GM19397 (cell line): ENCODE measurements around the gene HMCN2.

Experiments
- ATAC-seq: cut with Tn5 transposase; IDR thresholded peaks from one replicate; pipeline ENCODE4 v1.9.1; 2021; ENCODE audit warnings: mild to moderate bottlenecking, moderate library complexity; ENCODE audit not compliant: unreplicated experiment

HMCN2 gene

GRCh38 chr9:130341839-130342713, 76.5 kb downstream of the HMCN2 start:
- ATAC-seq, result no peak

DNA sequence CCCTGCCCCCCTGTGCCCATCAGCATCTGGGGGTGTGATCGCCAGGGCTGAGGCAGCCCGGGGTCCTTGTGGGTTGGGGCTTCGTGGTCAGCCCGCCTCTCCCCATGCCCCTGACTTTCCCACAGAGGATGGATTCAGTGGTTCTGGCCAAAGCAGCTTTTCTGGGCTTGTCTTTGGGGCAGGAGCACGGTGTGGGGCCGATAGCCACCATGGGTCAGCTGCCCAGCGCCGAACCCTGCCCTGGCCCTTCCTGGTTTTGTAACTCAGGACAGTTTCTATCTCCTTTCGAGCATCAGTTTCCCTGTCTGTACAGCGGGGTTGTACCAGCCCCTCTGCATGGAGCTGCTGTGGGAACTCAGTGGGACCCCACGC, 77.1 kb downstream of the HMCN2 start:
- ATAC-seq, result no peak

DNA sequence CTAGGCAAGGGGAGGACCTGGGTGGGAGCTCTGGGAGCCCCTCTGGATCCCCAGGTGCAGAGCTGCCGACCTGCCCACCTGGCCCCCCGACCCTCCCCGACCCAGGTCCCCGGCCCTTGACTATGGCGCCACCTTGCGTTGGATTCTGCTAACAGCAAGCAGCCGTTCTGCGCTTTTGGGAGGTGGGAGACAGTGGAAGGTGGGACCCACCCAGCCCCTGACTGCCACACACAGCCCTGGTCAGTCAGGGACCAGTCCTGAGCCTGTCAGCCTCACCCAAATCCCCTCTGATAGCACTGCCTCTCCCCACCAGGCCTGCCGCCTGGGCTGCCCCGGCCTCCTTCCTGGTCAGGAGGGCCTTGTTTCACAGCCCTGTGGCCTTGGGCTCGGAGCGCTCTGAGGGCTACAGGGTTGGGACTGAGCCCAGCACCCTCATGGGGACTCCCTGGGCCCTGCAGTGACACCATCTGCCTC, 77.9 kb downstream of the HMCN2 start:
- ATAC-seq, result no peak

DNA sequence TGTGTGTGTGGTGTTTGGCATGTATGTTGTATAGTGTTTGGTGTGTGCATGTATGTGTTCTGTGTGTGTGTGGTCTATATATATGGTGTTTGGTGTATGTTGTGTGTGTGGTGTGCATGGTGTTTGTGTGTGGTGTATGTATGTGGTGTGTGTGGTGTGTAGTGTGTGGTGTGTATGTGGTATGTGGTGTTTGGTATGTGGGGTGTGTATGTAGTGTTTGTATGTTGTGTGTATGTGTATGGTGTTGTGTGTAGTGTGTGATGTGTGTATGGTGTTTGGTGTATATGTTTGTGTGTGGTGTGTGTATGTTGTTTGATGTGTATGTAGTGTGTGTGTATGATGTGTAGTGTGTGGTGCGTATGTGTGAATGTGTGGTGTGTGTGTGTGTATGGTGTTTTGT, 78.8 kb downstream of the HMCN2 start:
- no peak for ATAC-seq

DNA sequence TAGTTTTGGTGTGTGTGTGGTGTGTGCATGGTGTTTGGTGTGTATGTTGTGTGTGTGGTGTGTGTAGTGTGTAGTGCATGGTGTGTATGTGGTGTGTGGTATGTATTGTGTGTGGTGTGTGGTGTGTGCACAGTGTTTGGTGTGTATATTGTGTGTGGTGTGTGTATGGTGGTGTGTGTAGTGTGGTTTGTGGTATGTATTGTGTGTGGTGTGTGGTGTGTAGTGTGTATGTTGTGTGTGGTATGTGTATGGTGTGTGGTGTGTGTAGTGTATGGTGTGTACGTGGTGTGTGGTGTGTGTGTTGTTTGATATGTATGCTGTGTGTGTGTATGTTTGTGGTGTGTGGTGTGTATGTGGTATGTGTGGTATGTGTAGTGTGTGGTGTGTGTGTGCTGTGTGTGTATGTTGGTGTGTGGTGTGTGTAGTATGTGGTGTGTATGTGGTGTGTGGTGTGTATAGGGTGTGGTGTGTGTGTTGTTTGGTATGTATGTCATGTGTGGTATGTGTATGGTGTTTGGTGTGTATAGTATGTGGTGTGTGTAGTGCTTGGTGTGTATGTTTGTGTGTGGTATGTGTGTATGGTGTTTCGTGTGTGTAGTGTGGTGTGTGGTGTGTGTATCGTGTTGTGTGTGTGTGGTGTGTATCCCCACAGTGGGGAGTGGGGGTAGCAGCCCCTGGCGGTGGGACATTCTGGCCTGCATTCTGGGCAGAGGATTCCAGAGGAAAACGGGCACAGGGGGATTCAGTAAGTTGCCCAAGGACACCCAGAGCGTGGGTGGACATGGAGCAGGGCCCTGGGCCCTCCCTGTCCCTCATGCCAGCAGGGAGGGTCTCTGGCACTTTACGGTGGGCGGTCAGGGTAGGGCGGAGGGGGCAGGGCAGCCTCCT, 79.7 kb downstream of the HMCN2 start:
- no peak for ATAC-seq

DNA sequence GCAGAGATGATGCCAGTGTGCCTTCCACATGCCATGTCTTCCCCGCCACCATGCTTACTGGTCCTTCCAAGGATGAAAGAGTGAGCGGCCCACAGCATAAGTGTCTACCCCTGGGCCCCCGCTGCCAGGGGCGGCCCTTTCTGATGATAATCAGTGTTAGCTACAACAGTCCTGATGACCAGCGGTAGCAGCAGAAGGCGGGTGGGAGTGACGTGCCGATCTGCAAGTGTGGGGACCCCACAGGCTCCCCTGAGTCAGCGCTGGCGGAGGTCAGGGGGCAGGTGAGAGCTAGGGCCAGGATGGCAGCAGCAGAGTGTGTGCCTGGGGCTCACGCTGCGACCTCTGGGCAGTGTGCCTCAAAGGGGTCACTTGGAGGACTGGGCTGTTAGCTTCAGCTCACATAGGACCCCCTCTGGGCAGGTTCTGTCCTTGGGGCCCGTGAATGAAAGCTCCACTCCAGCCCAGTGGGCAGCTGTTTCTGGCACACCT, 80.4 kb downstream of the HMCN2 start:
- ATAC-seq, result no peak

DNA sequence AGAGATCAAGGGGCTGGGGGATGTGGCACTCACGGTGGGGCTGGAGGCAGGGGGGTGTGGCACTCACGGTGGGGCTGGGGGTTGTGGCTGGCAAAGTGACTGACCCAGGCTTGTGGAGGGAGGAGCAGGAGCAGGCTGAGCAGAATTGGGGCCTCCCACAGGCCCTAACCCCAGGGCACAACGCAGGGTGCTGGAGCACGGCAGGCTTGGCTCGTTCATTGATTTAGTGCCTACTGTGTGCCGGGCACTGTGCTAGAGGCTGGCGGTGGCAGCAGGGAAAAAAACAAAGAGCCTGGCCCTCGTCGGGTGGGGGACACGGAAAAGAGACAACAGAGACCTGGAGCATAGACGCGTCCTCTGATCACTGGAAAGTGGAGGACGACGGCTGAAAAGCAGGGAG, 80.9 kb downstream of the HMCN2 start:
- no peak for ATAC-seq

GRCh38 chr9:130347036-130347435, 81.5 kb downstream of the HMCN2 start:
- no peak for ATAC-seq

DNA sequence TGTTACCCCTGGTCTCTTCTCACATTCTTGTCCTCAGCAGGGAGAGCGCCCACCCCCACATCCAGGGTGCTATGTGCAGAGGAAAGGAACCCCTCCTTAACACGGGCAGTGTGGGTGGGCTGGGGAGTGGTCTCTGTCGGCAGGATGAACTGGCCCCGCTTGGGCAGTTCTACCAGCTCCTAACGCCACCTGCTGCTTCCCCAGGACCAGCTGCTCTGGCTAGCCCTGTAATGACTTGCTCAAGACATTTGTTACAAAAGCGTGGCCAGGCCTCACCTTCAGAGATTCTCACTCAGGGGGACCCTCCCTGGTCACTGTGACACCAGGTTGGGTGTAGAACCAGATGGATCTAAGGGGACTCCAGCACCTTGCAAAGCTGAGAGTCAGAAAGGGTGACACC, 82.4 kb downstream of the HMCN2 start:
- no peak for ATAC-seq

DNA sequence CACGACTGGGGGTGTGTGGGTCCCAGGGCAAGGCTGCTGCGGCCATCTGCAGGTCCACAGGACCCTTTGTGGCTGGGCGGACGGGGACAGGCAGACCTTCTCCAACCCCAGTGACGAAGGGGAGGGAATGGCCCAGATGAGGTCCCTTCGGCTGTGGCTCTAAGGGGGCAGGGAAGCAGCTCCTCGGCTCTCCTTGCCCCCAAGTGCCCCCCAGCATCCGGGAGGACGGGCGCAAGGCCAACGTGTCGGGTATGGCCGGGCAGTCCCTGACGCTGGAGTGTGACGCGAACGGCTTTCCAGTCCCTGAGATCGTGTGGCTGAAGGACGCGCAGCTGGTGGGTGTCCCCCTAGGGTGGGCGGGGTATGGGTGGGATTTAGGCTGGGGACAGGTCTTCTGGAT, 82.8 kb downstream of the HMCN2 start:
- no peak for ATAC-seq

DNA sequence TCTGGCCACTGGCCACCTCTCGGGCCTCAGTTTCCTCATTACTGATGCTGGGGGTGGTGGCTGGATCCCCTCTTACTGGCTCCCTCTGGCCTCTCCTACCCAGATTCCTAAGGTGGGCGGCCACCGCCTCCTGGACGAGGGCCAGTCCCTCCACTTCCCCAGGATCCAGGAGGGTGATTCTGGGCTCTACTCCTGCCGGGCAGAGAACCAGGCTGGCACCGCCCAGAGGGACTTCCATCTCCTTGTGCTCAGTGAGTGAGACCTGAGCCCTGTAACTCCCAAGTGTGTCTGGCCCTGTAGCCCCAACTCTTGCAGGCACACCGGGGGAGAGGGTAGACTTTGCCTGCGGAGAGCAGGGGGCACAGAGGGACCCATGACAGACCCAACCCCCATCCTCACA, 83.3 kb downstream of the HMCN2 start:
- no peak for ATAC-seq

DNA sequence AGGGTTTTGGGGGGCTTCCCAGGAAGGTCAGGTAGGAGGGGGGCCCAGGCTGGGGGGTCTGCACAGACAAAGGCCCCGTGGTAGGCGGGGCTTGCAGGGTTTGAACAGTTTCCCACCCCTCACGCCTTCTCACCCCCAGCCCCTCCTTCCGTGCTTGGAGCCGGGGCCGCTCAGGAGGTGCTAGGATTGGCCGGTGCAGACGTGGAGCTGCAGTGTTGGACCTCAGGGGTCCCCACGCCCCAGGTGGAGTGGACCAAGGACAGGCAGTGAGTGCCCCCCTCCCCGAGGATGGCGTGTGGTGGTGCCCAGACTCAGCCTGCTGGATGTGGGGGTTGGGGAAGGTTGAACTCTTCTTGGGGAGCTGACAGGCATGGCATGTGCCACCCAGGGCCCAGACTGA, 83.8 kb downstream of the HMCN2 start:
- no peak for ATAC-seq

GRCh38 chr9:130351343-130351742, 85.8 kb downstream of the HMCN2 start:
- no peak for ATAC-seq

DNA sequence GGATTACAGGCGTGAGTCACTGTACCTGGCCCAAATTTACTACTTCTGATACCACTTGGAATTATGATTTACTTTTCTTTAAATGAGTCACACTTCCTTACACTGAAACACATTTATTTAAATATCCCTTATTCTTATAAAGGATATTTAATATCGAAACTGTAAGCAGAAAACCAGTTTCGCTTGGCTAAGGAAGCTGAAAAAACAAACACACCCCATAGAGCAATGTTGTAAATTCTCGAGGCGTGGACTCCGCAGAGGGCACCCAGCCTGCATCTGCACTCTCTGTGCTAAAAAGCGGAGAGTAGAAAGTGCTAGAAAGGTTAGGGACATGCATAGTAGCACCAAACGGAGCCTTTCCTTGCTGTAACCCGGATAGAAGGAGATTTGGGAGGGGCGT, 86.5 kb downstream of the HMCN2 start:
- no peak for ATAC-seq

- no peak for ATAC-seq
Observed at GRCh38 chr9:130352586-130353285, 87.2 kb downstream of the HMCN2 start.

GRCh38 chr9:130354378-130354777, 88.8 kb downstream of the HMCN2 start:
- no peak for ATAC-seq

DNA sequence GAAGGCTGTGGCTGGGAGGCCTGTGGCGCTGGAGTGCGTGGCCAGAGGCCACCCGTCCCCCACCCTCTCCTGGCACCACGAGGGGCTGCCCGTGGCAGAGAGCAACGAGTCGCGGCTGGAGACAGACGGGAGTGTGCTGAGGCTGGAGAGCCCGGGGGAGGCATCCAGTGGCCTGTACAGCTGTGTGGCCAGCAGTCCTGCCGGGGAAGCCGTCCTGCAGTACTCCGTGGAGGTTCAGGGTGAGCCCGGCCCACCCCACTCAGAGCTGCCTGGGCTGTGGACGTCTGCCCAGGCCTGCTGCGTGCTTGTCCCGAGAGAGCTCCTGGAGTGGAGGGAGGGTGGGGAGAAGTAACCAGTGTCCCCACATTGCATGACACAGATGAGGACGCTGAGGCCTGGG, 89.2 kb downstream of the HMCN2 start:
- no peak for ATAC-seq

GRCh38 chr9:130356033-130356432, 90.5 kb downstream of the HMCN2 start:
- ATAC-seq, result no peak

- no peak for ATAC-seq
Observed at GRCh38 chr9:130356877-130357584, 91.5 kb downstream of the HMCN2 start.

- ATAC-seq, result no peak
Observed at GRCh38 chr9:130358928-130359327, 93.4 kb downstream of the HMCN2 start.

GRCh38 chr9:130359819-130360218, 94.3 kb downstream of the HMCN2 start:
- ATAC-seq, result no peak
